ENCODE measurements around the gene HPN. TPM values are rescaled to one million over a fixed set of nuclear protein-coding genes. Genes with fewer than 3 reads are reported as not detected.
"Not testable (repeated sequence)": the region's sequence is repeated elsewhere in the genome, so short reads cannot be mapped to it uniquely, and the experiment has no call there.

Gene HPN
- total RNA-seq, 4 donors from 2014 or later = 0.67 to 1.4 TPM; not detected in 2

GRCh38 chr19:35046461-35046860 lies 4.9 kb downstream of the HPN start:
- no peak for DNase-seq
- Histone ChIP-seq H3K27me3 (no peaks in the 10 kb centered on the region), H3K27ac (no peak overlapping the region), H3K9me3 (no peaks in the 10 kb centered on the region), H3K36me3 (no peaks in the 10 kb centered on the region), H3K4me3 (no peak overlapping the region), H3K4me1 (peaks cover 0 to 11% (median 3%) of the 10 kb centered on the region in 4 donors)
- TF ChIP-seq, protein P1, sequence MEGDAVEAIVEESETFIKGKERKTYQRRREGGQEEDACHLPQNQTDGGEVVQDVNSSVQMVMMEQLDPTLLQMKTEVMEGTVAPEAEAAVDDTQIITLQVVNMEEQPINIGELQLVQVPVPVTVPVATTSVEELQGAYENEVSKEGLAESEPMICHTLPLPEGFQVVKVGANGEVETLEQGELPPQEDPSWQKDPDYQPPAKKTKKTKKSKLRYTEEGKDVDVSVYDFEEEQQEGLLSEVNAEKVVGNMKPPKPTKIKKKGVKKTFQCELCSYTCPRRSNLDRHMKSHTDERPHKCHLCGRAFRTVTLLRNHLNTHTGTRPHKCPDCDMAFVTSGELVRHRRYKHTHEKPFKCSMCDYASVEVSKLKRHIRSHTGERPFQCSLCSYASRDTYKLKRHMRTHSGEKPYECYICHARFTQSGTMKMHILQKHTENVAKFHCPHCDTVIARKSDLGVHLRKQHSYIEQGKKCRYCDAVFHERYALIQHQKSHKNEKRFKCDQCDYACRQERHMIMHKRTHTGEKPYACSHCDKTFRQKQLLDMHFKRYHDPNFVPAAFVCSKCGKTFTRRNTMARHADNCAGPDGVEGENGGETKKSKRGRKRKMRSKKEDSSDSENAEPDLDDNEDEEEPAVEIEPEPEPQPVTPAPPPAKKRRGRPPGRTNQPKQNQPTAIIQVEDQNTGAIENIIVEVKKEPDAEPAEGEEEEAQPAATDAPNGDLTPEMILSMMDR (IDR thresholded peaks at IDR 0.05) = no peak
- TF ChIP-seq POLR2A (IDR thresholded peaks at IDR 0.05) = no peak

- Histone ChIP-seq H3K9me3 (no peaks in the 10 kb centered on the region), H3K36me3 (no peaks in the 10 kb centered on the region), H3K27ac (no peak overlapping the region), H3K4me3 (no peak overlapping the region), H3K4me1 (no peaks in the 10 kb centered on the region), H3K27me3 (no peaks in the 10 kb centered on the region)
- no peak for DNase-seq
- TF ChIP-seq, protein P1 (IDR thresholded peaks at IDR 0.05) = no peak
- TF ChIP-seq POLR2A (IDR thresholded peaks at IDR 0.05) = no peak
These were observed 7.4 kb downstream of the HPN start for GRCh38 chr19:35048911-35049411.

GRCh38 chr19:35049456-35049855 lies 7.9 kb downstream of the HPN start:
- no peak overlapping the region for H3K27ac ChIP-seq
- no peaks in the 10 kb centered on the region for H3K27me3 ChIP-seq
- no peak for DNase-seq
- H3K9me3 ChIP-seq = no peaks in the 10 kb centered on the region
- no peak for TF ChIP-seq POLR2A (IDR thresholded peaks at IDR 0.05)
- TF ChIP-seq, protein P1 (IDR thresholded peaks at IDR 0.05) = no peak
- H3K36me3 ChIP-seq = no peaks in the 10 kb centered on the region
- no peaks in the 10 kb centered on the region for H3K4me1 ChIP-seq
- no peak overlapping the region for H3K4me3 ChIP-seq

DNA sequence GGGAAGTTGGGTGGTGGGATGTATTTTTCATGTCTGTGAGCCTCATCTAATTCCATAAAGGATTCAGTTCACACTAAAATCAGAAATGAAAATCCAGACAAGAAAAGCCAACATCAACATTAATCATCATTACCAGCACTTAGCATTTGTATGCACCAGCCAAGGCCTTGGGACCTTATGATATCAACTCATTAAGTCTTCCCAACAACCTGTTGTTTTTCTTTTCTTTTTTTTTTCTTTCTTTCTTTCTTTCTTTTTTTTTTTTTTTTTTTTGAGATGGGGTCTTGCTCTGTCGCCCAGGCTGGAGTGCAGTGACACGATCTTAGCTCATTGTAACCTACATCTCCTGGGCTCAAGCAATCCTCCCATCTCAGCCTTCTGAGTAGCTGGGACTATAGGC lies 9.1 kb downstream of the HPN start:
- not testable (repeated sequence) for DNase-seq, H3K36me3 ChIP-seq, H3K4me1 ChIP-seq, H3K27me3 ChIP-seq, H3K9me3 ChIP-seq, H3K4me3 ChIP-seq, H3K27ac ChIP-seq

DNA sequence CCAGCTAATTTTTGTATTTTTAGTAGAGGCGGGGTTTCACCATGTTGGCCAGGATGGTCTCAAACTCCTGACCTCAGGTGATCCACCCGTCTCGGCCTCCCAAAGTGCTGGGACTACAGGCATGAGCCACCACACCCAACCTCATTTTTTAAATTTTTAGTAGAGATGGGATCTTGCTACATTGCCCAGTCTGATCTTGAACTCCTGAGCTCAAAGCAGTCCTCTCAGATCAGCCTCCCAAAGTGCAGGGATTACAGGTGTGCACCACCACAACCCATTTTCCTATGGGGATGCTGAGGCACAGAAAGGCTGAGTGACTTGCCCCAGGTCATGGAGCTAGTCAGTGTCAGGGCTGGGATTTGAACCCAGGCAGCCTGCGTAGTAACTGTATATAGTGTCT lies 9.7 kb downstream of the HPN start:
- not testable (repeated sequence) for H3K4me1 ChIP-seq, H3K4me3 ChIP-seq, H3K27ac ChIP-seq, H3K27me3 ChIP-seq, H3K36me3 ChIP-seq, DNase-seq, H3K9me3 ChIP-seq

GRCh38 chr19:35051796-35052195 lies 10.3 kb downstream of the HPN start:
- DNase-seq = no peak
- no peaks in the 10 kb centered on the region for H3K36me3 ChIP-seq

More at GRCh38 chr19:35051796-35052195, 10.3 kb downstream of the HPN start:
- Histone ChIP-seq H3K9me3 (no peaks in the 10 kb centered on the region), H3K27ac (no peak overlapping the region), H3K4me3 (no peak overlapping the region), H3K4me1 (no peaks in the 10 kb centered on the region), H3K27me3 (no peaks in the 10 kb centered on the region)
- no peak for TF ChIP-seq POLR2A (IDR thresholded peaks at IDR 0.05)
- TF ChIP-seq, protein P1 (IDR thresholded peaks at IDR 0.05) = no peak

All from Peyer's patch (tissue), 4 donors.